AG09309 (cell line): ENCODE measurements around the gene ZBTB40.
A peak's percentile ranks its signal among the peaks of the same experiment; 100 is the strongest.

Source experiments
- DNase-seq: peaks from one replicate; pipeline ENCODE4 v3.0.0-alpha.2; 2010; ENCODE audit warnings: low read depth
- H3K4me3 ChIP-seq: 2 replicates; pipeline ENCODE4 v1.5.1; 2011; ENCODE audit warnings: mild to moderate bottlenecking, low read depth, low read length, moderate library complexity; ENCODE audit not compliant: control insufficient read depth
- TF ChIP-seq, protein P1 (sequence below): IDR thresholded peaks from 2 replicates; pipeline ENCODE4 v1.5.1; 2011; ENCODE audit warnings: mild to moderate bottlenecking, low read depth, low read length, inconsistent platforms; ENCODE audit not compliant: insufficient read depth, control insufficient read depth; ENCODE audit errors: missing control alignments

Gene ZBTB40

GRCh38 chr1:22416555-22417454 is 34.8 kb upstream of the ZBTB40 start:
- no peak overlapping the region for H3K4me3 ChIP-seq
- DNase-seq = no peak
- TF ChIP-seq, protein P1, sequence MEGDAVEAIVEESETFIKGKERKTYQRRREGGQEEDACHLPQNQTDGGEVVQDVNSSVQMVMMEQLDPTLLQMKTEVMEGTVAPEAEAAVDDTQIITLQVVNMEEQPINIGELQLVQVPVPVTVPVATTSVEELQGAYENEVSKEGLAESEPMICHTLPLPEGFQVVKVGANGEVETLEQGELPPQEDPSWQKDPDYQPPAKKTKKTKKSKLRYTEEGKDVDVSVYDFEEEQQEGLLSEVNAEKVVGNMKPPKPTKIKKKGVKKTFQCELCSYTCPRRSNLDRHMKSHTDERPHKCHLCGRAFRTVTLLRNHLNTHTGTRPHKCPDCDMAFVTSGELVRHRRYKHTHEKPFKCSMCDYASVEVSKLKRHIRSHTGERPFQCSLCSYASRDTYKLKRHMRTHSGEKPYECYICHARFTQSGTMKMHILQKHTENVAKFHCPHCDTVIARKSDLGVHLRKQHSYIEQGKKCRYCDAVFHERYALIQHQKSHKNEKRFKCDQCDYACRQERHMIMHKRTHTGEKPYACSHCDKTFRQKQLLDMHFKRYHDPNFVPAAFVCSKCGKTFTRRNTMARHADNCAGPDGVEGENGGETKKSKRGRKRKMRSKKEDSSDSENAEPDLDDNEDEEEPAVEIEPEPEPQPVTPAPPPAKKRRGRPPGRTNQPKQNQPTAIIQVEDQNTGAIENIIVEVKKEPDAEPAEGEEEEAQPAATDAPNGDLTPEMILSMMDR = peak; percentile 97

- no peak for DNase-seq
- TF ChIP-seq, protein P1 = no peak
- no peak overlapping the region for H3K4me3 ChIP-seq
Observed at GRCh38 chr1:22417466-22417865, 34.2 kb upstream of the ZBTB40 start.

GRCh38 chr1:22418312-22418711 is 33.3 kb upstream of the ZBTB40 start:
- TF ChIP-seq, protein P1 = no peak
- no peak overlapping the region for H3K4me3 ChIP-seq
- DNase-seq = no peak

DNA sequence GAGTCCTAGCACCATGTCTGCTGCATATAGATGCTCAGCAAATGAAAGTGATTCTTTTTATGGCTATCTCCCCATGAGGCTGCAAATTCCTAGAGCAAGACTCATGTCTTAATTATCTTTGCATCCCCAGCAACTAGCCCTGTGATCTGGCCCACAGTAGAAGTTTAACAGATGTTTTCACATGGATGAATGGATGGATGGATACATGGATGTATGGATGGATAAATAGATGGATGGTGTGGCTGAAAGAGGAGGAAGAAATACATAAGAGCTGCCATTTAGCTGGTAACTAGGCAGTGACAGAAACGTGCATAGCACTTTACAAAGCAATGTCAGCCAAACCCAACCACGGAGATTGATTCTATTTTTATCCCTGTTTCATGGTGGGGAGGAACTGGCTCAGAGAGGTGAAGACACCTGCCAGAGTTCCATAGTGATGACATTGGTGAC is 32.7 kb upstream of the ZBTB40 start:
- TF ChIP-seq, protein P1 = no peak
- no peak overlapping the region for H3K4me3 ChIP-seq
- DNase-seq = no peak

- H3K4me3 ChIP-seq = no peak overlapping the region
- TF ChIP-seq, protein P1 = peak; percentile 96
- no peak for DNase-seq
Observed at GRCh38 chr1:22420455-22421053, 31.1 kb upstream of the ZBTB40 start.

DNA sequence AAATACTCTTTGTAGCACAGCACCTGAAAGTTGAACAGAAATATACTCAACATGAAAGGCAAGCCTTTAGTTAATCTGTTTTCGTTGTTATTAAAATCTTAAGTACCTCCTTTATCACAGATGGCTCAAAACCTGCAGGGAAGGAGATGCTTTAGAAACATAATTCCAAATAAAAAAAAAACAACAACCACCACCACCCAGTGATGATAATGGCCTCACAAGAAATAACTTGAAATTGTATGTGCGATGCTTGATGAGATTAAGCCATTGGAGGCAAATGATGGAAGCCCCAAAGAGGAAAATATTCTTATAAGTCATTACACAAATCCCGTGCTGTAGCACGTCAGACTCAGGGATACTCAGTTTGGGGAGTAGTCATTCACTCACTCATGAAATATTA is 24.9 kb upstream of the ZBTB40 start:
- H3K4me3 ChIP-seq = no peak overlapping the region
- TF ChIP-seq, protein P1 = no peak
- no peak for DNase-seq
